K562 (cell line): ENCODE data around the gene OR6S1.

Experiments
- ARID3B ChIP-seq: fragments of 250-450 bp; sonication (Bioruptor Pico); IDR thresholded peaks from 2 replicates; pipeline ENCODE4 v1.4.0; 2020; ENCODE audit warnings: borderline replicate concordance
- CTCF ChIP-seq, 3 experiments: IDR thresholded peaks in 2 of 3; conservative IDR thresholded peaks in 1 of 3; 2 replicates each; pipeline ENCODE4 v1.5.1; 2011 to 2012; ENCODE audit warnings: low read length in 3 of 3, mild to moderate bottlenecking in 3 of 3, control low read depth in 2 of 3, improper control_type of control experiment in 1 of 3, inconsistent platforms in 1 of 3, low read depth in 1 of 3, mixed read lengths in 1 of 3, moderate library complexity in 1 of 3; ENCODE audit not compliant: insufficient read depth in 2 of 3
- ELK1 ChIP-seq: sonication (generic); formaldehyde crosslinking; IDR thresholded peaks from 2 replicates; pipeline ENCODE4 v1.8.1; 2022; ENCODE audit warnings: missing genetic modification reagents
- FUS ChIP-seq: fragments of 200-400 bp; formaldehyde crosslinking; optimal IDR thresholded peaks from 2 replicates; pipeline ENCODE3; 2017; ENCODE audit warnings: low read depth, low read length
- GABPA ChIP-seq: fragments of 200-800 bp; sonication (Bioruptor generic); conservative IDR thresholded peaks from 2 replicates; pipeline ENCODE4 v1.6.1; 2016; ENCODE audit warnings: low read depth, missing genetic modification characterization, missing compliant biosample characterization
- HMGXB4 ChIP-seq: sonication (generic); formaldehyde crosslinking; IDR thresholded peaks from 2 replicates; pipeline ENCODE4 v1.8.1; 2023; ENCODE audit warnings: mild to moderate bottlenecking, missing genetic modification reagents
- KLF6 ChIP-seq: fragments of 250-450 bp; sonication (Bioruptor Pico); IDR thresholded peaks from 2 replicates; pipeline ENCODE4 v1.4.0; 2020; ENCODE audit warnings: mild to moderate bottlenecking, moderate library complexity, borderline replicate concordance
- MXI1 ChIP-seq: IDR thresholded peaks from 2 replicates; pipeline ENCODE4 v1.6.1; 2011; ENCODE audit warnings: low read depth, mild to moderate bottlenecking, improper control_type of control experiment, low read length
- PBX2 ChIP-seq, 2 experiments: IDR thresholded peaks in 1 of 2; conservative IDR thresholded peaks in 1 of 2; 2 replicates each; pipeline ENCODE4 v1.6.1; 2016; ENCODE audit warnings: low read depth in 2 of 2, mild to moderate bottlenecking in 1 of 2, missing compliant biosample characterization in 1 of 2, missing genetic modification characterization in 1 of 2, moderate library complexity in 1 of 2
- USF2 ChIP-seq: sonication (generic); formaldehyde crosslinking; IDR thresholded peaks from 2 replicates; pipeline ENCODE4 v1.5.0; 2020; ENCODE audit warnings: missing genetic modification reagents
- YBX1 ChIP-seq: fragments of 450-650 bp; IDR thresholded peaks from 2 replicates; pipeline ENCODE4 v1.7.1; 2016; ENCODE audit warnings: mild to moderate bottlenecking
- ZNF561 ChIP-seq: fragments of 450-650 bp; formaldehyde crosslinking; conservative IDR thresholded peaks from 2 replicates; pipeline ENCODE4 v1.4.0; 2020; ENCODE audit warnings: mild to moderate bottlenecking, moderate library complexity

- TF ChIP-seq MXI1, result no peak
- no peak for TF ChIP-seq YBX1
- TF ChIP-seq FUS, result no peak
- no peak for TF ChIP-seq ELK1 (CRISPR knock-in tag)
- TF ChIP-seq CTCF (IDR thresholded peaks at IDR 0.05 in 2 of 3, conservative IDR thresholded peaks at IDR 0.05 in 1 of 3; ENCODE audit: insufficient read depth in 2 of 3, low read depth in 1 of 3, low read length in 3 of 3), result no peak
- no peak for TF ChIP-seq GABPA
- TF ChIP-seq ZNF561, result no peak
- TF ChIP-seq PBX2 (CRISPR knock-in tag; IDR thresholded peaks at IDR 0.05; ENCODE audit: low read depth), result no peak
- no peak for TF ChIP-seq PBX2 (tag; conservative IDR thresholded peaks at IDR 0.05; ENCODE audit: low read depth)
- TF ChIP-seq USF2 (CRISPR knock-in tag), result no peak
- TF ChIP-seq KLF6 (CRISPR knock-in tag), result no peak
- no peak for TF ChIP-seq ARID3B (CRISPR knock-in tag)
- no peak for TF ChIP-seq HMGXB4 (CRISPR knock-in tag)
Observed at GRCh38 chr14:20656274-20656673, 14.8 kb upstream of the OR6S1 start.
